Transverse colon (tissue), 3 donors: ENCODE measurements around the gene PCCB.

ENCODE experiments used
- CTCF ChIP-seq, 5 experiments: fragments of 200-600 bp in 3 of 5; fragments of 450-650 bp in 2 of 5; sonication (generic) in 3 of 5; IDR thresholded peaks; 1 replicate in 2 of 5; 2 replicates in 3 of 5; pipeline ENCODE4 v1.5.1; 2016 to 2017; ENCODE audit warnings: antibody characterized with exemption in 5 of 5, inconsistent platforms in 3 of 5, mild to moderate bottlenecking in 2 of 5, moderate library complexity in 1 of 5
- EP300 ChIP-seq: sonication (generic); formaldehyde crosslinking; IDR thresholded peaks from one replicate; pipeline ENCODE4 v1.6.1; 2017; ENCODE audit warnings: antibody characterized with exemption, low read depth
- POLR2A ChIP-seq: fragments of 450-650 bp; IDR thresholded peaks from one replicate; pipeline ENCODE4 v1.6.1; 2016; ENCODE audit warnings: antibody characterized with exemption, mild to moderate bottlenecking, moderate library complexity

DNA sequence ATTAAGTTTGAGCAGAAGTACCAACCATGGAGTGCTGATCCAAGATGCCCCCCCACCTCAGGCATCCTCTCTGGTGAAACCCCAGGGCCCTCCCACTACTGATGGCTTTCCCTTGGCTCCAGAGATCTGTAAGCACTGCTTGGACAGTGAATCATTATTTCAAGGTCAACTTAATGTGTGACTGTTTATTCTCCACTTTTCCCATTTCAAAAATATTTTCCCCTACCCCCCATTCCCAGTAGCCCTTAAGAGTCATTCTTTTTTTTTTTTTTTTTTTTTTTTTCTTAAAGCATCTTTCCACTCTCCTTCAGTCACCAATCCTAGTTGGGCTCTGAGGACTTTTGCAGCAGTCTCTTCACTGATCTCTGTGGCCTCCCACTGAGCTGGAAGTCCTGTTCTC lies 82.6 kb downstream of the PCCB start:
- TF ChIP-seq CTCF (IDR thresholded peaks at IDR 0.05) = no peak
- TF ChIP-seq EP300 = no peak
- no peak for TF ChIP-seq POLR2A
